ENCODE measurements around the gene RAB3IL1.
"Not testable (repeated sequence)": the region's sequence is repeated elsewhere in the genome, so short reads cannot be mapped to it uniquely, and the experiment has no call there.

Gene RAB3IL1

GRCh38 chr11:61883947-61884346 is 33.4 kb downstream of the RAB3IL1 start:
- DNase-seq = no peak

- no peak for DNase-seq
Observed at GRCh38 chr11:61883327-61883726, 34.0 kb downstream of the RAB3IL1 start.

DNA sequence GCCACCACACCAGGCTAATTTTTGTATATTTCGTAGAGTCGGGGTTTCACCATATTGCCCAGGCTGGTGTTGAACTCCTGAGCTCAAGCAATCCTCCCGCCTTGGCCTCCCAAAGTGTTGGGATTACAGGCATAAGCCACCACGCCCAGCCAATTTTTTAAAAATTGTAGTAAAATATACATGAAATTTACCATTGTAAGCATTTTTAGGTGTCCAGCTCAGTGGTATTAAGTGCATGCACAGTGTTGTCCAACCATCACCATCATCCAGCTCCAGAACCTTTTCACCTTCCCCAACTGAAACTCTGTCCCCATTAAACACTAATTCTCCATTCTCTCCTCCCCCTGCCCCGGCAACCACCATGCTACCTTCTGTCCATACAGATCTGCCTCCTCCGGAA is 34.5 kb downstream of the RAB3IL1 start:
- no peak for DNase-seq

- DNase-seq = not testable (repeated sequence)
Observed at GRCh38 chr11:61882267-61882666, 35.1 kb downstream of the RAB3IL1 start.

DNA sequence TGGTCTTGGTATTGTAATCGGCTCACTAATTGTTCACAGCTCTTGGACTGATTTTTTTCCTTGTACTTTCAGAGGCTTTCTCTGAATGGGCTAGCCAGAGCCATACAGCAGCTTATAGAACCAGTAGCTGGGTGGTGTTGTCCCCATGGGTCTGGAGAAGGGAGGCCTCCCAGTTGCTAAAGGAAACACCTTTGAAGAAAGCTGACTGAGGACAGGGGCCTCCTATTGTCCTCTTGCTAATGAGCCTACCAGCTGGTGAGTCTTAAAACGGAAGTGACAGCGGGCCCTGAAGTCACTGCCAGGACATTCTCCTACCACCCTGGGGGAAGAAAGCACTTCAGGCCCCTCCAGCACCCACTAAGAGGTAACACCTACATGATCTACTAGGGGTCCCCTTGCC is 36.0 kb downstream of the RAB3IL1 start:
- DNase-seq = no peak

- DNase-seq = no peak
Observed at GRCh38 chr11:61880454-61880853, 36.9 kb downstream of the RAB3IL1 start.

GRCh38 chr11:61880031-61880430 is 37.3 kb downstream of the RAB3IL1 start:
- DNase-seq = no peak

GRCh38 chr11:61879152-61879551 is 38.2 kb downstream of the RAB3IL1 start:
- no peak for DNase-seq

DNA sequence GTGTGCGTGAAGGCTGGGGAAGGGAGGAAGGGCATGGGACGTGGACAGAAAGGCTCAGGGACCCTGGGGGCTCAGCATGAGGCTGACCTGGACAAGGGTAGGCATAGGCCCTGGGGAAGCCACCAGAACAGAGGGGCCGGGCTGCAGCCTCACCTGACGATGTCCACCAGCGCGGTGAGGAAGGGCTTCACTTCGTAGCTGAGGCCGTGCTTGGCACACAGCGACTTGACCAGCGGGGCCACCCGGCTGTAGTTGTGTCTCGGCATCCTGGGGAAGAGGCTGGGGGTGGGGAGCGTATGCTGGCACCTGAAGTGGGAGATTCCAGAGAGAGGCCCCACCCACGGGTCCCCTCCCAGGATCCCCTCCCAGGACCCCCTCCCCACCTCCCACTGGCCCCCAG is 41.7 kb downstream of the RAB3IL1 start:
- no peak for DNase-seq

GRCh38 chr11:61874853-61875252 is 42.5 kb downstream of the RAB3IL1 start:
- no peak for DNase-seq

GRCh38 chr11:61874377-61874809 is 43.0 kb downstream of the RAB3IL1 start:
- DNase-seq = no peak

GRCh38 chr11:61873588-61874376 is 43.6 kb downstream of the RAB3IL1 start:
- DNase-seq = no peak

DNA sequence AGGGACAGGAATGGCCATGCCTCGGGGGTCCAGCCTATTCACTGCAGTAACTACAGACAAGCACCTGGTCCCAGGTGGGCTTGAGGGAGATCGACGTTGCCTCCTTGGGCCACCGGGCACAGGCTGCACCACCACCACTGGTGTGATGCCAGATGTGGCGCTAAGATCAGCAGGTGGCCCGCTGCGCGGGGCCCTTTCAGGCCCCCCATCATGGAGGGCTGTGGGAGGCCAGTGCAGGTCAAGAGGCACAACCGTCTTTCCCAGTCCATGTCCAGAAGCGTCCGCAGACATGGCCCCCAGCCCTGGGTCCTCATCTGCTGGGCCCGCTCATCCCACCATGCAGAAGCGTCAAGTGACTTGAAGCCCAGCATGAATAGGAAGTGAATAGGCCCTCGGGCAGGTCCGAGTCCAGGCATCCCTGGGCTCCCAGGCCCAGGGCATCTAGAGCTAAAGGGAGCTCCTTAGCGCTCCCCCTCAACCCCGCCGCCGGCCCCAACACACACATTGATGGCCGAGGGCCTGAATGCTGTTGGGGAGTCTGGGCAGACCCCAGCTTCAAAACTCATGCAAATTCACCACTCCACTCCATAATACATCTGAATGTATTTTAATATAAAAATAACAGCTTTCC is 44.3 kb downstream of the RAB3IL1 start:
- DNase-seq = no peak

DNA sequence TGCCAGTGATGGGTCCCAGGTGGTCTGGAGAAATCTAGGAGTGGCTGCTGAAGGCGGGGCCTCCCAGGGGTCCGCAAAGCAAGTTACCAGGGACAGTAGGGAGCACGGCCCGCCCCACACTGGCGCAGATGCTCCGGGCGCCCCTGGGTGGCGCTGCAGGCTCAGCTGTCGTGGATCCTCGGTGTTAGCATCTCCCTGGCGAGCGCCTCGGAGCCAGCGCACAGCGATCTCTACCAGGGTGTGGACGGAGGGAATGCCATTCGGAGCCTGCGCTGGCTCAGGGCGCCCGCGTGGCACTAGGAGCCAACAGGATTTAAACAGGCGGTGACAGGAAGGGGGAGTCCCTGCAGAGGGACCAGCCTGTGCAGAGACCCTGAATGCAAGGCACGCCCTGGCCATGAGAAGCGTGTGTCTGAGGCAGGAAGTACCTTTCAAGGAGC is 46.2 kb downstream of the RAB3IL1 start:
- DNase-seq = peak; percentile 43 to 76

GRCh38 chr11:61870541-61871031 is 46.8 kb downstream of the RAB3IL1 start:
- DNase-seq = no peak

DNA sequence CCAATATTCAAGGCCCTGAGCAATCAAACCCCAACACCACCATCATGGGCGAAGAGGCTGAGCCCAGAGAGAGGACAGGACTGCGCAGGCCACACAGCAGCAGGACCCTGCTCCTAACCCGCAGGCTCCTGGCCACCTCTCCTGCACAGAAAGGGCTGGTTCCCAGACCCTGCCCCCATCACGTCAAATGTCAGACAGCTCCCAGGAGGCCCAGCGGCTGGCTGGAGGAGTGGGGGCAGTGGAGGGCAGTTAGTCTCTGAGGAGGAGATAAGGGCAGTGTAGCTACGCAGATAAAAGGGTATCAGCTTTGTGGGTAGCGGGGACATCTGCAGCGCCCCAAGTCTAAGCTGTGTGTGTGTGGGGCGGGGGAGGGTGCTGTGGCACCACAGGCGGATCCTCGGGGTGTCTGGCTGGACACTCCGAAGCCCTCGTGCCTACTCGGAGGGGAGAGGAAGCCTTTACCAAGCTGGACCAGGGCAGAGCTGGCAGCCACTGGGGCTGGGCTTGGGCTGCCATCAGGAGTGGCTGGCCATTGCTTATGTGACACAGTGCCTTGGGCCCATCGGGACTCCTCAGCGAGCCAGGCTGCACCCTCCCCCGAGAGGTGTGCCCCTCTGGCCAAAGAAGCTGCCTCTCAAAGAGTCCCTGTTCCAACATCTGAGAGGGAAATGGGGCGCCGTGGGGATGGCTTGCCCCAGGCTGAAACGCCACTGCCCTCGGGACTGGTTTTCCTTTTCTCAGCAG is 47.5 kb downstream of the RAB3IL1 start:
- no peak for DNase-seq

DNA sequence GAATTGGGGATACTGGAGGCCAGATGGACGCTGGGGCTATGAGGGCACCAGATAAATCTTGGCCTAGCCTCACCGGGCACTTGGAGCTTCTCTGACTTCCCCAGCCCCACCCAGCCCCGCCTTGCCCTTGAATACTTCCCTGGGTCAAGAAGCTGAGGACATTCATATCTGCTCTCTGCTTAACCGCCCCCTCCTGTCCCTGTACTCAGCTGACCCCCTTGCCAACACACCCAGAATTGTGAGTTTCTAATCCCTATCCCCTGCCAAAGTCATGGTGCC is 48.0 kb downstream of the RAB3IL1 start:
- no peak for DNase-seq

DNA sequence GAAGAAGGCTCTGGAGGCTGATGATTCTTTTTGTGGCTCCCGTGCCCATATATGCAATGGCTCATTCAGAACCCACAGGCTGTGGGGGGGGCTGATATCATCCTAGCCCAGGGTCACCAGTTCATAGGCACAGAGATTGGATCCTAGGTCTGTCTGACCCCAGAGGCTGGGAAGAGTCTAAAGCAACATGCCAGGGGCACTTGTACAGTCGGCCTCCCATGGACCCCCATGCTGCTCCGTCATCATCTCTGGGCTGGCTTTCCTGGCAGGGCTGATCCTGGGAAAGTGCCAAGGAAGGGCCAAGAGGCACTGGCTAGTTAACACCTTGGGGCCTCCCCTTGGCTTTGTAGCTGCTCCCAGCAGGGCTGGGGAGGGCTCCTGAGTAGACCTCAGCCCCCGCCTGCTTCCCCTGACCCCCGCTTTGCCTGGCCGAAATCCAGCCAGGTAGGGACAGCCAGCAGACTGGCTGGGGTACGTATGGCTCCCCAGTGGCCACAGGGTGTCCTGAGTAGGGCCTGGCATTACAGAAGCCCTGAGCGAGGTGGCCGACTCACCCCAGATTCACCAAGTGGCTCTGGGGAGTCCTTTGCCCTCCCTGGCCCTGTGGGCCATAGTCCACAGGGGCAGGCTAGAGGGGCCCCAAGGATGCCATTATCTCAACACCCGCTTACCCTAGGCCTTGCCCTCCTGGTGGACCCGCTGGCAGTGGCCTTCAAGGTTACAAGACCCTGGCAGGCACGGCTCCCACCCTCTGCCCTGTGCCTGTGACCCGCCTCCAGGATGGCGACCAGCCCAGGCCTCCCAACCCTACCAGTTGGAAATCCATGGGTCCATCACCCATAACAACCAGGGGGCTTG is 48.6 kb downstream of the RAB3IL1 start:
- DNase-seq = no peak

- DNase-seq = no peak
Observed at GRCh38 chr11:61866958-61867343, 50.4 kb downstream of the RAB3IL1 start.

DNA sequence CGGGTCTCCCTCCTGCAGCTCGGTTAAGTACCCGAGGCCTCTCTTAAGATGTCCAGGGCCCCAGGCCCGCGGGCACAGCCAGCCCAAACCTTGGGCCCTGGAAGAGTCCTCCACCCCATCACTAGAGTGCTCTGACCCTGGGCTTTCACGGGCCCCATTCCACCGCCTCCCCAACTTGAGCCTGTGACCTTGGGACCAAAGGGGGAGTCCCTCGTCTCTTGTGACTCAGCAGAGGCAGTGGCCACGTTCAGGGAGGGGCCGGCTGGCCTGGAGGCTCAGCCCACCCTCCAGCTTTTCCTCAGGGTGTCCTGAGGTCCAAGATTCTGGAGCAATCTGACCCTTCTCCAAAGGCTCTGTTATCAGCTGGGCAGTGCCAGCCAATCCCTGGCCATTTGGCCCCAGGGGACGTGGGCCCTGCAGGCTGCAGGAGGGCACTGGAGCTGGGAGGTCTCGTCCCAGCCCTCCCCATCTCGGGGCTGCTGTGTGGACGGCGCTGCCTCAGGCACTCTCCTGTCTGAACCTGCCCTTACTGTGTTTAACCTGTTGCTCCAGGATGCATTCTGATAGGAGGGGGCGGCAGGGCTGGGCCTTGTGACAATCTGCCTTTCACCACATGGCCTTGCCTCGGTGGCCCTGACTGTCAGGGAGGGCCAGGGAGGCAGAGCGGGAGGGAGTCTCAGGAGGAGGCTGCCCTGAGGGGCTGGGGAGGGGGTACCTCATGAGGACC is 51.0 kb downstream of the RAB3IL1 start:
- DNase-seq = no peak

- DNase-seq = no peak
Observed at GRCh38 chr11:61864814-61865775, 52.3 kb downstream of the RAB3IL1 start.
